K562 (cell line): ENCODE measurements around the gene NPHS2. TPM values are rescaled to one million over a fixed set of nuclear protein-coding genes. Genes with fewer than 3 reads are reported as not detected.

Source experiments
- ATAC-seq: fragments of 200-7000 bp; cut with Tn5 transposase; 3 replicates; pipeline ENCODE4 v1.9.1; 2020; ENCODE audit warnings: moderate library complexity
- BruUV-seq: library from RNA; stranded (reverse); fragments of 400-500 nt; replicated peaks from 2 replicates; lab custom pipeline; 2021; lab: Mats Ljungman, UMichigan
- CTCF ChIA-PET: fragments of 300-600 bp; formaldehyde crosslinking; extraction: SDS; loops from one replicate; lab custom pipeline; 2021; ENCODE audit warnings: low intra/inter-chr PET ratio; lab: Yijun Ruan, JAX
- POLR2A ChIA-PET: fragments of 300-600, 350-650 bp; sonication (Branson Sonifier 250); formaldehyde crosslinking; extraction: SDS; loops from one replicate; lab custom pipeline; 2021; ENCODE audit warnings: antibody characterized with exemption, inconsistent platforms; lab: Yijun Ruan, JAX
- DNase-seq, 4 experiments: peaks; one replicate each; pipeline versions ENCODE4 v3.0.0 to v3.0.0-alpha.2; 2011 to 2018; ENCODE audit warnings: low spot score in 3 of 4, mixed read lengths in 3 of 4; ENCODE audit errors: extremely low read depth in 1 of 4
- FAIRE-seq: peaks from 2 replicates; lab custom pipeline; 2011; peaks lifted over from hg19 to GRCh38; lab: Jason Lieb, UNC
- H2AFZ ChIP-seq: 2 replicates; pipeline ENCODE4 v1.6.0; 2011; ENCODE audit warnings: low read depth, low read length, control low read depth, inconsistent platforms
- H3K27ac ChIP-seq: fragments of 200-600 bp; 3 replicates; pipeline ENCODE4 v1.8.0; 2011; ENCODE audit warnings: low read depth, mild to moderate bottlenecking, control low read depth, inconsistent platforms, low read length, moderate library complexity, mixed read lengths; ENCODE audit errors: extremely low read depth
- H3K27me3 ChIP-seq, 2 experiments: fragments of 300-600 bp in 1 of 2; 2 replicates in 1 of 2; 3 replicates in 1 of 2; pipeline versions ENCODE4 v1.6.0 to v1.8.0; 2011; ENCODE audit warnings: inconsistent platforms in 2 of 2, low read length in 2 of 2, mild to moderate bottlenecking in 1 of 2, mixed read lengths in 1 of 2, moderate library complexity in 1 of 2; ENCODE audit not compliant: control insufficient read depth in 2 of 2, insufficient read depth in 2 of 2
- H3K36me3 ChIP-seq: fragments of 300-600 bp; 3 replicates; pipeline ENCODE4 v1.8.0; 2011; ENCODE audit warnings: mild to moderate bottlenecking, low read length, inconsistent platforms; ENCODE audit not compliant: control insufficient read depth, insufficient read depth
- H3K4me1 ChIP-seq, 2 experiments: fragments of 200-600 bp in 1 of 2; replicated peaks in 1 of 2; 2 replicates in 1 of 2; 3 replicates in 1 of 2; pipeline versions ENCODE4 v1.5.1 to v1.8.0; 2011; ENCODE audit warnings: inconsistent platforms in 2 of 2, low read length in 2 of 2, mild to moderate bottlenecking in 1 of 2, mixed read lengths in 1 of 2, moderate library complexity in 1 of 2; ENCODE audit not compliant: control insufficient read depth in 2 of 2, insufficient read depth in 2 of 2
- H3K4me2 ChIP-seq: 2 replicates; pipeline ENCODE4 v1.6.1; 2011; ENCODE audit warnings: low read length, control low read depth, inconsistent platforms, mixed read lengths; ENCODE audit not compliant: insufficient read depth
- H3K4me3 ChIP-seq: fragments of 200-600 bp; sonication (generic), shearing (Covaris generic); 2 replicates; pipeline ENCODE4 v1.5.1; 2016; ENCODE audit warnings: control low read depth, inconsistent platforms
- H3K79me2 ChIP-seq: fragments of 200-600 bp; 3 replicates; pipeline ENCODE4 v1.8.0; 2011; ENCODE audit warnings: low read length, inconsistent platforms; ENCODE audit not compliant: control insufficient read depth, insufficient read depth
- H3K9ac ChIP-seq, 2 experiments: 2 replicates each; pipeline versions ENCODE4 v1.6.0 to v1.6.1; 2011; ENCODE audit warnings: low read depth in 2 of 2, low read length in 2 of 2, control low read depth in 1 of 2, inconsistent platforms in 1 of 2, mild to moderate bottlenecking in 1 of 2, mixed read lengths in 1 of 2; ENCODE audit not compliant: insufficient read depth in 1 of 2
- H3K9me1 ChIP-seq: one replicate; pipeline ENCODE4 v1.6.0; 2011; ENCODE audit warnings: inconsistent platforms, mild to moderate bottlenecking, low read length, moderate library complexity; ENCODE audit not compliant: control insufficient read depth, insufficient read depth
- H3K9me3 ChIP-seq: replicated peaks from 2 replicates; pipeline ENCODE4 v1.5.1; 2011; ENCODE audit warnings: low read depth, low read length, inconsistent platforms; ENCODE audit not compliant: control insufficient read depth, insufficient read depth
- H4K20me1 ChIP-seq: replicated peaks from 2 replicates; pipeline ENCODE4 v1.6.1; 2011; ENCODE audit warnings: low read length, inconsistent platforms, mixed read lengths; ENCODE audit not compliant: control insufficient read depth, insufficient read depth
- E2F4 ChIP-seq: sonication (generic); formaldehyde crosslinking; IDR thresholded peaks from 2 replicates; pipeline ENCODE4 v1.8.0; 2022; ENCODE audit warnings: mild to moderate bottlenecking, low read depth, missing genetic modification reagents
- MAX ChIP-seq: sonication (generic); formaldehyde crosslinking; IDR thresholded peaks from 2 replicates; pipeline ENCODE4 v1.9.0; 2022; ENCODE audit warnings: mild to moderate bottlenecking, missing genetic modification reagents
- MIER1 ChIP-seq: fragments of 450-650 bp; IDR thresholded peaks from 2 replicates; pipeline ENCODE4 v1.6.1; 2016; ENCODE audit warnings: antibody characterized with exemption, mild to moderate bottlenecking, low read depth
- MXI1 ChIP-seq: IDR thresholded peaks from 2 replicates; pipeline ENCODE4 v1.6.1; 2011; ENCODE audit warnings: low read depth, mild to moderate bottlenecking, improper control_type of control experiment, low read length
- RBM14 ChIP-seq: fragments of 200-400 bp; formaldehyde crosslinking; IDR thresholded peaks from 2 replicates; pipeline ENCODE4 v1.6.1; 2018; ENCODE audit warnings: low read depth, mild to moderate bottlenecking, low read length, moderate library complexity, borderline replicate concordance; ENCODE audit not compliant: insufficient read depth
- SAFB2 ChIP-seq: fragments of 200-400 bp; formaldehyde crosslinking; IDR thresholded peaks from 2 replicates; pipeline ENCODE4 v1.6.1; 2018; ENCODE audit warnings: borderline replicate concordance, low read length, low read depth, moderate library complexity; ENCODE audit not compliant: severe bottlenecking
- ZNF121 ChIP-seq: sonication (generic); formaldehyde crosslinking; conservative IDR thresholded peaks from 2 replicates; pipeline ENCODE4 v1.8.0; 2022; ENCODE audit warnings: missing genetic modification reagents
- ZNF324 ChIP-seq: fragments of 250-450 bp; sonication (Bioruptor Pico); IDR thresholded peaks from 2 replicates; pipeline ENCODE4 v1.4.0; 2020; ENCODE audit warnings: mild to moderate bottlenecking
- ZNF639 ChIP-seq, 2 experiments: fragments of 200-800 bp in 1 of 2; sonication (Bioruptor generic) in 1 of 2; sonication (generic) in 1 of 2; formaldehyde crosslinking in 1 of 2; IDR thresholded peaks in 1 of 2; conservative IDR thresholded peaks in 1 of 2; 2 replicates each; pipeline versions ENCODE4 v1.5.0 to v1.6.1; 2016 to 2020; ENCODE audit warnings: missing compliant biosample characterization in 1 of 2, missing genetic modification characterization in 1 of 2, missing genetic modification reagents in 1 of 2
- in situ Hi-C: fragments of 300-500 bp; cut with MboI; formaldehyde crosslinking; loops from 4 replicates; pipeline ENCODE4 v1.15.0; 2018; ENCODE audit warnings: inconsistent platforms, mixed read lengths
- intact Hi-C: fragments of 100-400 bp; cut with micrococcal nuclease; formaldehyde crosslinking; loops from 2 replicates; pipeline ENCODE4 v1.14.2; 2022
- polyA plus RNA-seq, 8 experiments: library from polyadenylated mRNA; depleted of rRNA in 4 of 8; stranded (reverse) in 5 of 8; unstranded in 3 of 8; fragments of >200 nt; fragmentation: Nextera tagmentation in 2 of 8; fragmentation: Illumina TruSeq in 1 of 8; extraction: Ambion mirVana in 2 of 8; extraction: Trizol in 1 of 8; gene quantifications; 2 replicates each; pipeline versions ENCODE4 v1.2.1 to v1.2.3, GENCODE V29; 2011 to 2014; ENCODE audit warnings: inconsistent platforms in 1 of 8, missing spikeins in 1 of 8
- total RNA-seq, 7 experiments: library from RNA; depleted of rRNA in 6 of 7; stranded (reverse); fragments of >200 nt in 6 of 7; fragmentation: Illumina TruSeq in 2 of 7; extraction: Trizol in 2 of 7; gene quantifications; 2 replicates each; pipeline versions ENCODE4 v1.2.1 to v1.2.3, GENCODE V29; 2011 to 2021; ENCODE audit warnings: low replicate concordance in 1 of 7

NPHS2 gene
- total and polyA plus RNA-seq, 9 of the 15 experiments (the other 6 are each of a cell fraction or from before 2014, with no cell fraction given), result not detected

- Histone ChIP-seq H4K20me1 (no peaks in the 10 kb centered on the region), H3K4me2 (no peak overlapping the region), H3K9me1 (no peaks in the 10 kb centered on the region), H3K79me2 (no peaks in the 10 kb centered on the region), H3K4me3 (no peak overlapping the region), H3K9me3 (no peaks in the 10 kb centered on the region), H3K27ac (no peak overlapping the region), H3K36me3 (no peaks in the 10 kb centered on the region), H3K27me3 (no peaks in the 10 kb centered on the region; a peak in 2 of 5 replicates), H3K9ac (no peak overlapping the region), H2AFZ (no peak overlapping the region), H3K4me1 (no peaks in the 10 kb centered on the region)
- no peak for ATAC-seq
- CTCF ChIA-PET, result no interaction called here
- intact Hi-C loops, result no loop called here
- DNase-seq, result no peak
- TF ChIP-seq RBM14 (no peak), ZNF324 (CRISPR knock-in tag) (no peak), SAFB2 (no peak), ZNF121 (CRISPR knock-in tag) (no peak), MXI1 (no peak), MIER1 (no peak), ZNF639 (CRISPR knock-in tag; conservative IDR thresholded peaks at IDR 0.05 in 1 of 2, IDR thresholded peaks at IDR 0.05 in 1 of 2) (no peak), E2F4 (CRISPR knock-in tag) (no peak), MAX (CRISPR knock-in tag) (no peak)
- BruUV-seq, result no TSS peak
- FAIRE-seq, result no peak
- POLR2A ChIA-PET, result no interaction called here
- in situ Hi-C loops, result no loop called here
These were observed 21.3 kb downstream of the NPHS2 start for GRCh38 chr1:179554427-179554826.
